Adipose tissue (tissue), 3 donors: ENCODE data around the gene DNAH7. TPM values are rescaled to one million over a fixed set of nuclear protein-coding genes. Genes with fewer than 3 reads are reported as not detected.

Experiments
- H3K27ac ChIP-seq: one replicate; pipeline ENCODE4 v1.5.1; 2013; ENCODE audit warnings: low read depth, low read length
- WGBS, 3 donors: extraction: QIAGEN DNeasy Blood & Tissue Kit; methylation state at CpG; one replicate each; pipeline ENCODE4 v1.1.7; 2013; 5-methylcytosine and 5-hydroxymethylcytosine counted together
- polyA plus RNA-seq, 3 donors: library from polyadenylated mRNA; stranded (reverse); fragments of 200-250 nt; gene quantifications; one replicate each; pipeline ENCODE4 v1.2.3, GENCODE V29; 2013
- donor health status: healthy with polysubstance abuse.
- donor health status: Bipolar disorder and iron deficiency.
- donor health status: healthy.

Gene DNAH7
- polyA plus RNA-seq, 3 donors: 0.09 to 2.3 TPM; not detected in 1

DNA sequence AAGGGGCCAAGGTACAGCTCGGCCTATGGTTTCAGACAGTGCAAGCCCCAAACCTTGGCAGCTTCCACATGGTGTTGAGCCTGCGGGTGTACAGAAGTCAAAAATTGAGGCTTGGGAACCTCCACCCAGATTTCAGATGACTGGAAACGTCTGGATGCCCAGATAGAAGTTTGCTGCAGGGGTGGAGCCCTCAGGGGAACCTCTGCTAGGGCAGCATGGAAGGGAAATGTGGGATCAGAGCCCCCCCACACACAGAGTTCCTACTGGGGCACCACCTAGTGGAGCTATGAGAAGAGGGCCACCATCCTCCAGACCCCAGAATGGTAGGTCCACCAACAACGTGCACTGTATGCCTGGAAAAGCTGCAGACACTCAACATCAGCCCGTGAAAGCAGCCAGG, 15.0 kb upstream of the DNAH7 start:
- WGBS, 3 donors: 89 to 94% (median 93%) methylated on average over 5 of the region's 5 CpGs

DNA sequence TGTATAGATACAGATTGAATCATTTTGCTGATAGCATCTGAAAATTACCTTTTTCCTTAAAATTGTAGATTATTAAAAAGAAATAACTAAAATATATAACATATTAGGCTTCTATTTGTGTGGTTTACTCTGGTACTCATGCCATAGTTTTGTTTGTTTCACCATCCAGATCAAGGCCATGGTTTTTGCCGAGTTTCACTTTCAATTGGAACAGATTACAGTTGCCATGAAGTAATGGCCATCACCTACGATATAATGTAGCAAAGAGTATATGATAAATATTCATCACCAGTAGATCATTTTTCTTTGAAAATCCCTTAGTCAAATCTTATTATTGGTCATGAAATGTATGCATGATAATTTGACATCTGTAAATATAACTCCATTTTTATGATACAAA, 11.9 kb upstream of the DNAH7 start:
- 50 to 57% (median 50%) methylated on average over 2 of the region's 2 CpGs for WGBS, 3 donors
- H3K27ac ChIP-seq: no peak overlapping the region

More for the DNA sequence above, 15.0 kb upstream of the DNAH7 start:
- no peak overlapping the region for H3K27ac ChIP-seq

DNA sequence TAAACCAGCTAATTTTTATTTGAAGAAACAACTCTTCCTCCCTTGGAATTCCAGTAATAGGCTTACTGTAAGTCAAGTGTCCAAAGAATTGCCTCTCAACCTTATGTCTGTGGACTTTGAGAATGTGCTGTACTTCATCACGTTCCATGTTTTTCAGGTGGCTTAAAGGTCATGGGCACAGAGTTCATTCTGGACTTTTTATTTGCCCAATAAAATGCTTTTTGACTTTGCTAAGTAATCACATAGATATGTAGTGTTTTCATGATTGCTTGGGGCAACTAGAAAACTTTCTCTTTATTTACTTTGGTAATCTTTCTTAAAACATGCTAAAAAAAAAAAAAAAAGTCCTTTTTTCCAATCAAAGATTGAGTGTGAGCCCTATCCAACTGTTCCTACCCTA, 10.4 kb upstream of the DNAH7 start:
- 55 to 71% (median 56%) methylated on average over 1 of the region's 1 CpG for WGBS, 3 donors
- no peak overlapping the region for H3K27ac ChIP-seq

DNA sequence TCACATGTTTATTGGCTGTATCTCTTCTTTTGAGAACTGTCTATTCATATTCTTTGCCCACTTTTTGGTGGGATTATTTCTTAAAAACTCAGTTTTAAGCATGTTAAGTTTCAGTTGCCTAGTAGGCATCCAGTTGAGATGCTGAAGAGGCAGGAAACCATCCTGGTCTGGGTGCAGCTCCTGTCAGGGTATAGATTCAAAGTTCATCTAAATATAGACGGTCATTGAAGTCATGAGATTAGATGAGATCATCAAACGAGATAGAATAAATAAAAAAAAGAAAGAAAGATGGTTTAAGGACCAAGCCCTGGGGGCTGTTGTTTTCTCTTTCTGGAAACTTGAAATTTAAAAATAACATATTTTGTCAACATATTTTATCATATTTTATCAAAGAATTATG, 9.2 kb upstream of the DNAH7 start:
- WGBS, 3 donors: 47 to 74% (median 60%) methylated on average over 2 of the region's 2 CpGs

DNA sequence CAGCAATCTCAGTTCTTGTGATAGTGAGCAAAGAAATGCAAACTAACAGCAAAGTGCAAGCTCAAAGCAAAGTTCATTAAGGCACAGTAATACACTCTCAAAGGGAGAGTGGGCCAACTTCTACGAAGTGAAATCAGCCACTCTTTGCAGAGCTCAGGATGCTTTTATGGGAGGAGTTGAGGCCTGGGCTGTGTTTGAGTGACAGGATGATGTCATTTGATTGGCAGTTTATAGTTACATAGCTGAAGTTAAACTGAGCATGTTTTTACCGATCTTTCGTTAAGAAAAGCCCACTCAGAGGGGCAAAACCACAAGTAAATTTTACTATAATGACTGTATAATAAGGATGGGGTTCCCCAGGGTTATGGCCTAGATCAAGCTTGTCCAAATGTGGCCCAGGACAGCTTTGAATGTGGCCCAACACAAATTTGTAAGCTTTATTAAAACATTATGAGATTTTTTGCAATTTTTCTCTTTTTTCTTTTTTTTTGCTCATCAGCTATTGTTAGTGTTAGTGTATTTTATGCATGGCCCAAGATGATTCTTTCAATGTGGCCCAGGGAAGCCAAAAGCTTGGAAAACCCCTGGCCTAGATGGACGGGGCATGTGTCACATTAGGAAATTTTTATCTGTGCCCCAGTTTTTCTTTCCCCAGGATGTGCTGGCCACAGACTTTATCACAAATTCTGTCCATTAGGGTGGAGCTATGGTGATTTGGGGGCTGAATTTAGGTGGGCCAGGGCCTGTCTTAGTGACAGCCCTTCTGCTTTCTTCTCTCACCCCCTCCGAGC, 8.3 kb upstream of the DNAH7 start:
- 67 to 76% (median 76%) methylated on average over 5 of the region's 5 CpGs for WGBS, 3 donors
- no peak overlapping the region for H3K27ac ChIP-seq

More for the DNA sequence above, 9.2 kb upstream of the DNAH7 start:
- H3K27ac ChIP-seq: no peak overlapping the region

DNA sequence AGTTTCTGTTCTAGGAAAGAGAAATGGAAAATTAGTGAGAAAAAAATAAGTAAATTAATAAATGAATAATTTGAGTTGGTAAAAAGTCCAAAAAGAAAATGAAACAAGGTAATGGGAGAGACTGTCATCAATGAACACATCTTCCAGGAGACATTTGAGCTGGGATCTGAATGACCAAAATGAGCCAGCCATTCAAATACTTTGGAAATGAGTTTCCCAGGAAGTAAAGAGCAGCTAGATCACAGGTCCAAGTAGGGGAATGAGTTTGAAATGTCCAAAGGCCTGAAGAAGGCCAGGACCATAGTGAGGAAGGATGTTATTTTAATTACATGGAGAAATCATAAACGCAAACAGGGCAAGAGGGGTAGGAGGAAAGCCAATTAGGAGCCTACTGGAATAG, 6.6 kb upstream of the DNAH7 start:
- H3K27ac ChIP-seq: no peak overlapping the region
- WGBS, 3 donors: 0% methylated on average over 1 of the region's 1 CpG

DNA sequence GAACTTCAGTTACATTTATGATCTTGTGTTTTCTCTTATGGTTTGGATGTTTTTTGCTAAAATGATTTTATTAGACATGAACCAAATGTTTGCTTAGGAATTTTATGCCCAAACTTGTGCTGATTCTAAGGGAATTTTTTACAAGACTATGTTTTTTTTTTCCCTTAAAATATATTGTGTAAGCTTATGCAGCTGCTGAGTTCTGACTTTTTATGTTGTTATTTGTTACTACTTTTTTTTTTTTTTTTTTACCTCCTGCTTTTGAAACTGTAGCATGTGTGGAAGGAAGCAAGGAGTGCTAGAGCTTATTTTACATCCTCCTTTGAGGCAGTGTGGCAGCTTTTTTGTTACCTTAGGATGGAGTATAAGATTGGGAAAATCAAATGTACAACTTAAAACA, 6.0 kb upstream of the DNAH7 start:
- H3K27ac ChIP-seq: no peak overlapping the region

DNA sequence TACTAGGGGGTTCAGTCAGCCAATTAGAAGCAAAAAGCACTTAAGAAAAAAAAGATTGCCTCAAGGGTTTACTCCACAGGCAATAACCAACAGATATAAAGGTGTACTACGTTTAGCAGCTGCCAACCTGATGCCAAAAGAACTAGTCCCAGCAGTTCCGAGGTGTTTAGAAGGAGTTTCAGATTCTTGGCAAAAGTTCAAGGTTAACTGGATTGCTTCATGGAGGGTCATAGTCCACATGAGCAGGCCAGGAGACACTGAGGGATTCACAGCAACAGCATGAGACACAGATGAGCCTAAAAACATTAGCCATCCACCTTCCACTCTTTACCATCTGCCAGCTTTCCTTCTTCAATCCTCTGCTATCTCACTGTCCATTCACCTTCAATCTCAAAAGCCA, 4.9 kb upstream of the DNAH7 start:
- 25 to 51% (median 48%) methylated on average over 2 of the region's 2 CpGs for WGBS, 3 donors
- H3K27ac ChIP-seq: no peak overlapping the region

DNA sequence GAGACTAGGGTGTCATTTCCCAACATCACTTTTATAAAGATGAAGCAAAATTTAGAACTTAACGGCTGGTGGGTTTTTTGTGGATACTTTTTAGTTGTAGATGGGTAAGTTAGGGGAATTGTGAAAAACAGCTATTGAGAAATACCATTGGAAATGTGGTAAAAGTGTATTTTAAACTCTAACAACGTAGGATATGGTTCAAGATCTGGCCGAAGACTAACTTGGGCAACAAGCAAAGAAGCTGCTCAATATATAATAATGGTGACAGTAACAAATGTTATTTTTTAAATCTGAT, 1.6 kb downstream of the DNAH7 start:
- WGBS, 3 donors: 4 to 11% (median 8%) methylated on average over 3 of the region's 3 CpGs

DNA sequence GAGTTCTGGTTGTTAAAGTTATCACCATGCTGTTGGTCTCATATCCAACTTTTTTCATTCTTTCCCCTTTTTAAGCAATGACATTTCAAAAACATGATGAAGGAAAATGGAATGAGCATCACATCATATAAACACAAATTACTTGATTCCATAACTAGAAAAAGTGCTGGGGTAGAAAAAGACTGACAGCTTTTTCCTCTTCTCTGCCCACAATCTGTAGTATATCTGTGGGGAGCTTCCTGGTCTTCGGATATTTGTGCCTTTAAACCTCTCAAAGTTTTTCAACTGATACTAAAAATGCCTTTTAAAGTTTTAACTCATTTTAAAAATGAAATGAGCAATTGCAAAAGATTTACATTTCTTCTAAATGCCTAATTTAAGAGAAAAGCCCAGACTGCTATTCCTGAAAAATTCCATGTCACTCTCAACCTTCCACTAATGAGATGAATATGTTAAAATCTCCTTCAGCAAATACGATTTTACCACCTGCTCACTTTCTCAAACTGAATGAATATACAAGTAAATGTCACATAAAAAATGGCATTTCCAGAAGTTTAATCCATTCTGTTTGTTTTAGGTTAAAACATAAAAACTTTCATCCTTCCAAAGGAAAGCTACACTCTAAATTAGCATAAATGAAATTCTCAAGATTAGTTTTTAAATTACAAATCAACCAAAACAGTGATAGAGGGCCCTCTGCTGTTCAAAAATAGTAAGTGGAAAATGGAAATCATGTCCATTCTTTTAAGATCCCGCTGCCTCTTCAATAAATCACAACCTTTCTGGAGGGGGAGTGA, 2.1 kb downstream of the DNAH7 start:
- no peak overlapping the region for H3K27ac ChIP-seq
- 25 to 42% (median 33%) methylated on average over 3 of the region's 3 CpGs for WGBS, 3 donors

More for the DNA sequence above, 1.6 kb downstream of the DNAH7 start:
- H3K27ac ChIP-seq: no peak overlapping the region

DNA sequence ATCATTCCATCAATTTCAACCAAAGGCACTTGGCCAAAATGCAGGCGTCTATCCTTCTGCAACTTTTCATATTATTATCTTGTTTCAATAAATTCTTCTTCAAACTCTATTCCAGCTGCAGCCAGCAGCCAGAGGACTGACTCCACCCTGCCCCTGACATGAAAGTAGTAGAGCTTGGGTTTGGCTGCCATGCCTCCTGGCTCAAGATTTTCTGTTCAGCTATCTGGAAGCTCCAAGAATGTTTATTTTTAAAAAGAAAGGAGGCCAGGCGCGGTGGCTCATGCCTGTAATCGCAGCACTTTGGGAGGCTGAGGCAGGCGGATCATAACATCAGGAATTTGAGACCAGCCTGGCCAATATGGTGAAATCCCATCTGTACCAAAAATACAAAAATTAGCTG, 4.9 kb downstream of the DNAH7 start:
- 91 to 94% (median 94%) methylated on average over 5 of the region's 5 CpGs for WGBS, 3 donors
- H3K27ac ChIP-seq: no peak overlapping the region

DNA sequence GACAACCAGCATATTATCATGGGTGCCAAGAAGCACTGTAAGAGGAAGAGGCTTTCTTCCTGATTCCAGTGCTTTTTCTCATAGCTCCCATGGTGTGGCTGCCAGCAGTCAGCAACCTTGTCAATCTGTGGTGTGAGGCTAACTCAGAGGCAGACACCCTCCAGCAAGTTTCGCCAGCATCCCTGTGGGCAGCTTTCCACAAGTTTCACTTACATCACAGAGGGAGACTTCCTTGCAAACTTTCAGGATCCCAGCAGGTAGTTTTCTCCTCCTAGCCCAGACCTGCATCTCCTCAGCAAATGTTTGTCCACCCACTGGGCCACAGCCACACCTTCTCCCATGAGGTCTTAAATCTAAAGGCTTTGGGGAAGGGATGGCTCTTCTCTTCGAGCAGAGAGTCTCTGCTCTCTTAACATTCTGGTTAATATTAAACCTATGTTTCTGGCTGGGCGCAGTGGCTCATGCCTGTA, 9.1 kb downstream of the DNAH7 start:
- WGBS, 3 donors: 53 to 76% (median 71%) methylated on average over 3 of the region's 3 CpGs
- H3K27ac ChIP-seq: no peak overlapping the region

DNA sequence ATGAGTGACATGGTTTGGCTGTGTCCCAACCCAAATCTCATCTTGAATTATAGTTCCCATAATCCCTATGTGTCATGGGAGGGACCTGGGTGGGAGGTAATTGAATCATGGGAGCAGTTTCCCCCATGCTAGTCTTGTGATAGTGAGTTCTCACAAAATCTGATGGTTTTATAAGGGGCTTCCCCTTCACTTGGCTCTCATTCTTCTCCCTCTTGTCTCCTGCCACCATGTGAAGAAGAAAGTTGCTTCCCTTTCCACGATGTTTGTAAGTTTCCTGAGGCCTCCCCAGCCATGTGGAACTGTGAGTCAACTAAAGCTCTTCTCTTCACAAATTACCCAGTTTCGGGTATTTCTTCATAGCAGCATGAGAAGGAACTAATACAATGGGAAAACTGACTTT, 14.0 kb downstream of the DNAH7 start:
- no peak overlapping the region for H3K27ac ChIP-seq
- 53 to 91% (median 73%) methylated on average over 2 of the region's 2 CpGs for WGBS, 3 donors

DNA sequence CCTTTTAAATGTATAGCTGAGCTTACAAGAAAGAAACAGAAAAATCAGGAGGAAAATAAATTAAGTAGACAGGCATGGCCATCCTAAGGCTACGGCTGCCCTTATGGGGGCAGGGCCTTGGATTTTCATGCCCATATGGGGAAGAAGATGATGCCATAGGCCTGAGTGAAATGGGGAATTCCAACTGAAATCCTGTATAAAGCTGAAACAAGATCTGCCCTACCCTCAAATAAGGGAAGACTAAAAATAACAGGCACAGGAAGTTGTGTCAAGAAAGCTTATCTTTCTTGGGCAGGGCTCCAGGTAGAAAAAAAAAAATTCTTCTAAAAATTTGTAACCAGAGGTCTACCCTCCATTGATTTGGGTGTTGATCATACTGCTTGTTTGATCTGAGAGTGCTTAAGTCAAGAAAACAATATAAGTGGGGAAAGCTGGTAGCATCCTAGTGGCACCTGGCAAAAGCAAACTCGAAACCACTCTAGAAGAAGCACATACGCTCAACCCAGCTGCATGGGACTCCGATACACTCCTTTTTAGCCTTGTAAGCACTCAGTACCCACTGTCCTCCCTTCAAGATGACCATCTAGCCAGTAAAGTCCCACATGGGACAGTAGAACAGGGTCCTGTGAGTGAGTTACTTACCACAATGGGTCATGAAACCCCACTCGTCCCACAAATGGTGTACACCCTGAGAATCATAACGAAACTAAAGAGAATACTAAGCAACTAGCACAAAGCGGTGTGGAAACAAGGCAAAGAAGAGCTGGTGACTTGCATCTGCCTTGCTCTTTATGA, 22.3 kb downstream of the DNAH7 start:
- 86 to 91% (median 88%) methylated on average over 7 of the region's 7 CpGs for WGBS, 3 donors
- H3K27ac ChIP-seq: no peak overlapping the region

DNA sequence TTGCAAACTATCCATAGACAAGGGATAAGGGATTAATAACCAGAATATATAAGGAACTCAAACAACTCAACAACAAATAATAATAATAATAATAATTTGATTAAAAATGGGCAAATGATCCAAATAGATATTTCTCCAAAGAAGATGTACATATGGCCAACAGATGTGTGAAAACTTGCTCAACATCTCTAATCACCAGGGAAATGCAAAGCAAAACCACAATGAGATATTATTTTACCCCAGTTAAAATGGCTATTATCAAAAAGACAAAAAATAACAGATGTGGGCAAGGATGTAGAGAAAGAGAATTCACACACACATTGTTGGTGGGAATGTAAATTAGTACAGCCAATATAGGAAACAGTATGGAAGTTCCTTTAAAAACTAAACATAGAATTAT, 26.9 kb downstream of the DNAH7 start:
- H3K27ac ChIP-seq: no peak overlapping the region

DNA sequence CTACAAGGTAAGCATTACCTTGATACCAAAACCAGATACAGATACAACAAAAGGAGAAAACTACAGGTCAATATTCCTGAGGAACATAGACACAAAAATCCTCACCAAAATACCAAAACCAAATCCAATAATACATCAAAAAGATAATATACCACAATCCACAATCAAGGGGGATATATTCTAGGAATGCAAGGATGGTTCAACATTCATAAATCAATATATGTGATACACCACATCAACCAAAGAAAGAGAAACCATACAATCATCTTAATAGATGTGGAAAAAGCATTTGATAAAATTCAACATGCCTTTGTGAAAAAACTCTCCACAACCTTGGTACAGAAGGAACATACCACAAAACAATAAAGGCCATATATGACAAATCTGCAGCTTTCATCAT, 28.4 kb downstream of the DNAH7 start:
- H3K27ac ChIP-seq: no peak overlapping the region

DNA sequence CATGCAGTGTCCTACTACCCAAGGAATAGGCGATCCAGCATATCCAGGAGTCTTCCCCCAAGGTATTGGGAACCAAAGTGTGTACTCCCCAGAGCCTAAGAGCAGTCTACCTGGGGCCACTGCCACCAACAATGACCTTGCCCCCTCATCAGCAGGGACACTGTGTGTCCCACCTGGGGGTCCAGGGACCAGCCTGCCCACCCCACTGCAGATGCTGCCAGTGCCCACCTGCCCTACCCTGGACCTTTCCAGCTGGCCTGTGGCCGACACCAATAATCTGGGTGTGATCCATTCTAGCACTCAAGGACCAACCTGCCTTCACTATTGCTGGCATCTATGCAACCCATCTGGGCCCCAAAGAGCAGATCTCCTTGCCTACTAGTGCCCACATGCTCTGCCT, 32.2 kb downstream of the DNAH7 start:
- no peak overlapping the region for H3K27ac ChIP-seq
- 93 to 97% (median 95%) methylated on average over 2 of the region's 2 CpGs for WGBS, 3 donors

DNA sequence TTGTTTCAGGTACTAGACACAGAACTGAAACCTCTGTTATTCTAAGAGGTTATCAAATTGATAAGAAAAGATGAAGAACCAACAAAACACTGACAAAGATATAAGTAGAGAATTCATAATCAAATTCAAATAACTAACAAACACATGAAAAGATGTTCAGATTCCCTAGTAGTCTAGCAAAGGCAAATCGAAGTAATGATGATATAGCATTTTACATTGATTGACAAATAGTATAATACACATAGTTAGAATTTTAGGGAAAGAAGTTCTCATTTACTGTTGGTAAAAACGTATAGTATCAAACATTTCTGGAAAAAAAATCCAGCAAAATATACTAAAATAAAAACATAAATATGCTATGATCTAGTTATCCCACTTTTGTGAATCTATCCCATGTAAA, 50.6 kb downstream of the DNAH7 start:
- WGBS, 3 donors: 77 to 88% (median 82%) methylated on average over 2 of the region's 2 CpGs

DNA sequence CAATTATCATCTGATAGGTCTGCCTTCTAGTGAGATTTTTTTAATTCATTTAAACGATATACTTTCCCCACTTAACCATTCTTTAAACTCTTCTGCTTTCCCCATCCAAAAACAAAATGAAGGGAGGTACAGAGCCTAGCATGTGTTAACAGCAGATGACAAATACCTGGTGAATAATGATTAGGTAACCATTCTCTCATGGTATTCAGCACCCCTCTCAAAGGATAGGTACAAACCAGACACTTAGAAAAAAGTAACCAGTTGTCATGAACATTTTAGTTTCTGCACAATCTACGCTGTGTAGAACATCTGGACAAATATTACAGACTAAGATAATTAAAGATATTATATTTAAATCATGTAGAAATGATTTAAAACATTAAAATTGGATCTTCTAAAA, 56.3 kb downstream of the DNAH7 start:
- 86 to 92% (median 87%) methylated on average over 2 of the region's 2 CpGs for WGBS, 3 donors
- no peak overlapping the region for H3K27ac ChIP-seq

More for the DNA sequence above, 50.6 kb downstream of the DNAH7 start:
- H3K27ac ChIP-seq: no peak overlapping the region
